CD14-positive monocyte (primary cell): ENCODE results near the gene DISP2. TPM values are rescaled to one million over a fixed set of nuclear protein-coding genes. Genes with fewer than 3 reads are reported as not detected.

Experiments used
- DNase-seq, 3 donors: peaks; one replicate each; pipeline ENCODE4 v3.0.0-alpha.2; 2011 to 2022
- H2AFZ ChIP-seq: 2 replicates; pipeline ENCODE4 v1.6.0; 2012; ENCODE audit warnings: mild to moderate bottlenecking, low read depth, low read length, inconsistent platforms; ENCODE audit not compliant: insufficient read depth, poor library complexity, severe bottlenecking
- H3K27ac ChIP-seq, 2 donors: 1 replicate in 1 of 2; 2 replicates in 1 of 2; pipeline ENCODE4 v1.5.1; 2012 to 2013; ENCODE audit warnings: low read length in 2 of 2, control low read depth in 1 of 2, inconsistent platforms in 1 of 2, low read depth in 1 of 2, mild to moderate bottlenecking in 1 of 2
- H3K27me3 ChIP-seq, 2 donors: one replicate each; pipeline versions ENCODE4 v1.6.0 to v1.6.1; 2011 to 2013; ENCODE audit warnings: low read length in 2 of 2; ENCODE audit not compliant: control insufficient read depth in 2 of 2, insufficient read depth in 2 of 2
- H3K36me3 ChIP-seq, 2 donors: replicated peaks in 1 of 2; 1 replicate in 1 of 2; 2 replicates in 1 of 2; pipeline versions ENCODE4 v1.5.1 to v1.6.1; 2012 to 2013; ENCODE audit warnings: low read length in 2 of 2, control low read depth in 1 of 2, inconsistent platforms in 1 of 2, mild to moderate bottlenecking in 1 of 2; ENCODE audit not compliant: insufficient read depth in 2 of 2, control insufficient read depth in 1 of 2
- H3K4me1 ChIP-seq, 2 donors: 1 replicate in 1 of 2; 2 replicates in 1 of 2; pipeline versions ENCODE4 v1.5.1 to v1.6.1; 2012 to 2013; ENCODE audit warnings: low read length in 2 of 2, control low read depth in 1 of 2, inconsistent platforms in 1 of 2, mild to moderate bottlenecking in 1 of 2, moderate library complexity in 1 of 2; ENCODE audit not compliant: insufficient read depth in 2 of 2, control insufficient read depth in 1 of 2
- H3K4me2 ChIP-seq: replicated peaks from 2 replicates; pipeline ENCODE3; 2012; ENCODE audit warnings: low read length, moderate library complexity, mild to moderate bottlenecking; ENCODE audit not compliant: poor library complexity, severe bottlenecking; ENCODE audit errors: extremely low read depth
- H3K4me3 ChIP-seq, 3 experiments: fragments of 200-600 bp in 1 of 3; sonication (generic) in 1 of 3; replicated peaks in 1 of 3; 1 replicate in 2 of 3; 2 replicates in 1 of 3; pipeline ENCODE4 v1.5.1; 2011 to 2013; ENCODE audit warnings: low read length in 3 of 3, mild to moderate bottlenecking in 3 of 3, control low read depth in 2 of 3, low read depth in 2 of 3, inconsistent platforms in 1 of 3, moderate library complexity in 1 of 3
- H3K79me2 ChIP-seq: 2 replicates; pipeline ENCODE4 v1.6.0; 2012; ENCODE audit warnings: mild to moderate bottlenecking, control low read depth, inconsistent platforms, low read length, moderate library complexity; ENCODE audit not compliant: insufficient read depth
- H3K9ac ChIP-seq: 2 replicates; pipeline ENCODE4 v1.6.0; 2017; ENCODE audit warnings: low read length, mild to moderate bottlenecking; ENCODE audit not compliant: insufficient read depth, poor library complexity, severe bottlenecking
- H3K9me3 ChIP-seq, 2 donors: replicated peaks in 1 of 2; 1 replicate in 1 of 2; 2 replicates in 1 of 2; pipeline versions ENCODE4 v1.5.1 to v1.6.1; 2012 to 2013; ENCODE audit warnings: low read length in 2 of 2, control low read depth in 1 of 2; ENCODE audit not compliant: control insufficient read depth in 1 of 2, insufficient read depth in 1 of 2
- H4K20me1 ChIP-seq: 2 replicates; pipeline ENCODE4 v1.6.0; 2012; ENCODE audit warnings: mild to moderate bottlenecking, low read length, control low read depth, moderate library complexity; ENCODE audit not compliant: insufficient read depth
- H3K27ac Mint-ChIP-seq, 7 donors: one replicate each; pipeline ENCODE4 v1.8.0; 2020; ENCODE audit warnings: mild to moderate bottlenecking in 7 of 7, mixed read lengths in 7 of 7, moderate library complexity in 6 of 7, inconsistent platforms in 2 of 7
- H3K27me3 Mint-ChIP-seq, 3 donors: one replicate each; pipeline ENCODE4 v1.8.0; 2021 to 2022; ENCODE audit warnings: low read depth in 3 of 3, mild to moderate bottlenecking in 3 of 3, mixed read lengths in 3 of 3, moderate library complexity in 3 of 3, inconsistent platforms in 1 of 3
- H3K36me3 Mint-ChIP-seq, 2 donors: one replicate each; pipeline ENCODE4 v1.8.0; 2020; ENCODE audit warnings: mixed read lengths in 2 of 2, inconsistent platforms in 1 of 2, mild to moderate bottlenecking in 1 of 2
- H3K4me1 Mint-ChIP-seq: one replicate; pipeline ENCODE4 v1.8.0; 2020; ENCODE audit warnings: mild to moderate bottlenecking, mixed read lengths
- H3K4me3 Mint-ChIP-seq, 2 donors: one replicate each; pipeline ENCODE4 v1.8.0; 2020; ENCODE audit warnings: mild to moderate bottlenecking in 2 of 2, mixed read lengths in 2 of 2, moderate library complexity in 1 of 2
- H3K9me3 Mint-ChIP-seq, 7 donors: one replicate each; pipeline ENCODE4 v1.8.0; 2020 to 2022; ENCODE audit warnings: mixed read lengths in 7 of 7, mild to moderate bottlenecking in 6 of 7, moderate library complexity in 6 of 7, inconsistent platforms in 2 of 7
- CTCF ChIP-seq: fragments of 200-600 bp; IDR thresholded peaks from one replicate; pipeline ENCODE4 v1.8.0; 2022; ENCODE audit warnings: antibody characterized with exemption, mild to moderate bottlenecking
- WGBS: methylation state at CpG from one replicate; pipeline ENCODE4 v1.1.5; 2013; ENCODE audit warnings: missing lambda C conversion rate; ENCODE audit not compliant: insufficient coverage; 5-methylcytosine and 5-hydroxymethylcytosine counted together
- intact Hi-C, 2 donors: fragments of 100-400 bp; cut with micrococcal nuclease; formaldehyde crosslinking; loops; one replicate each; pipeline versions ENCODE4 v1.15.0 to v1.15.1; 2023
- polyA plus RNA-seq, 3 donors: library from polyadenylated mRNA; depleted of rRNA in 1 of 3; unstranded in 2 of 3; stranded (reverse) in 1 of 3; fragments of 300-500 nt in 2 of 3; fragments of >200 nt in 1 of 3; fragmentation: Illumina TruSeq in 2 of 3; gene quantifications; 1 replicate in 2 of 3; 2 replicates in 1 of 3; pipeline ENCODE4 v1.2.3, GENCODE V29; 2012 to 2021

Gene DISP2
- polyA plus RNA-seq, 3 donors, result 0.01 TPM; not detected in 1

GRCh38 chr15:40328751-40329150 lies 29.3 kb upstream of the DISP2 start:
- Histone ChIP-seq H3K9me3 (no peaks in the 10 kb centered on the region), H3K79me2 (peaks cover 43% of the 10 kb centered on the region), H3K4me1 (peaks cover 70 to 84% of the 10 kb centered on the region in 2 donors), H4K20me1 (peaks cover 3% of the 10 kb centered on the region), H3K4me3 (no peak overlapping the region), H3K36me3 (peaks cover 3 to 40% of the 10 kb centered on the region in 2 donors), H3K4me2 (no peak overlapping the region), H3K27ac (no peak overlapping the region), H3K9ac (no peak overlapping the region), H2AFZ (no peak overlapping the region), H3K27me3 (no peaks in the 10 kb centered on the region)
- DNase-seq, result no peak
- Mint-ChIP-seq H3K4me3 (peak overlapping the region in 1 of 2 donors; percentile 24), H3K27ac (peak overlapping the region in 1 of 7 donors; percentile 23), H3K9me3 (peaks cover 0 to 1% (median 0%) of the 10 kb centered on the region in 7 donors), H3K4me1 (peaks cover 87% of the 10 kb centered on the region), H3K27me3 (peaks cover 1 to 4% (median 2%) of the 10 kb centered on the region in 3 donors), H3K36me3 (peaks cover 54 to 56% of the 10 kb centered on the region in 2 donors)
- no peak for TF ChIP-seq CTCF
- WGBS, result 47% methylated on average over 5 of the region's 5 CpGs
- intact Hi-C loops, result no loop called here

- peaks cover 1% of the 10 kb centered on the region for H4K20me1 ChIP-seq
- no peak overlapping the region for H3K4me3 ChIP-seq
- no peaks in the 10 kb centered on the region for H3K27me3 ChIP-seq
- no peak overlapping the region for H3K27ac ChIP-seq
- TF ChIP-seq CTCF, result no peak
- Mint-ChIP-seq H3K27me3 (peaks cover 1 to 4% (median 2%) of the 10 kb centered on the region in 3 donors), H3K9me3 (peaks cover 0 to 1% (median 0%) of the 10 kb centered on the region in 7 donors), H3K4me1 (peaks cover 95% of the 10 kb centered on the region), H3K27ac (peak overlapping the region in 3 of 7 donors; percentile 35 to 87 (median 72)), H3K4me3 (no peak overlapping the region), H3K36me3 (peaks cover 54 to 56% of the 10 kb centered on the region in 2 donors)
- no peak for DNase-seq
- peaks cover 3 to 40% of the 10 kb centered on the region in 2 donors for H3K36me3 ChIP-seq
- peaks cover 38% of the 10 kb centered on the region for H3K79me2 ChIP-seq
- 89% methylated on average over 3 of the region's 7 CpGs for WGBS
- peaks cover 77 to 85% of the 10 kb centered on the region in 2 donors for H3K4me1 ChIP-seq
- intact Hi-C loops, result no loop called here
- H2AFZ ChIP-seq, result no peak overlapping the region
- no peaks in the 10 kb centered on the region for H3K9me3 ChIP-seq
- H3K4me2 ChIP-seq, result no peak overlapping the region
- no peak overlapping the region for H3K9ac ChIP-seq
These were observed 28.2 kb upstream of the DISP2 start for GRCh38 chr15:40329804-40330203.
